GM19324 (cell line): ENCODE results near the gene PLEKHM1.
"Not testable (repeated sequence)": the region's sequence is repeated elsewhere in the genome, so short reads cannot be mapped to it uniquely, and the experiment has no call there.

Experiments used
- ATAC-seq: cut with Tn5 transposase; IDR thresholded peaks from one replicate; pipeline ENCODE4 v1.9.1; 2021; ENCODE audit warnings: mild to moderate bottlenecking, moderate library complexity; ENCODE audit not compliant: unreplicated experiment, low FRiP score

The PLEKHM1 gene

GRCh38 chr17:45490615-45491433 lies at the start of gene PLEKHM1:
Gene PLEKHM1, minus strand, starts transcription at chr17:45490721. Its CDS starts 8,237 bp downstream, at chr17:45482484.
- ATAC-seq: peak; percentile 95

GRCh38 chr17:45538168-45538567 lies 47.6 kb upstream of the PLEKHM1 start:
- ATAC-seq: not testable (repeated sequence)

GRCh38 chr17:45506072-45506471 lies 15.6 kb upstream of the PLEKHM1 start:
- not testable (repeated sequence) for ATAC-seq

DNA sequence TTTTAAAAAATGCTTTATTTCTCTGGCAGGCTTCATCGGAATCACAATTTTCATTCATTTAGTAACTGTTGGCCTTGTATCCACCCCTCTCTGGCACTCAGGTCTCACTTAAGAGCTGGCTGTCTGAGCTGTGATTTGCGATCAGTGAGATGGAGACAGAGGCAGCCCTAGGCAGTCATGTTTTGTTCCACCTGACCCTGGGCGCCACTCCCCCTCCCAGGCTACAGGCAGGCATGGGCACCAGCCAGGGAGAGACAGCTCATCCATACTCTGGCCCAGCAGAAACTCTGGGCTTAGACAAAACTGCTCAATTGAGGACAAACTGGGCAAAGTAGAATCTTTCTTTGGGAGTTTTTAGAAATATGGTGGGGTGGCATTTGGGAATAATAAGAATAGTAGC lies 14.7 kb upstream of the PLEKHM1 start:
- not testable (repeated sequence) for ATAC-seq

DNA sequence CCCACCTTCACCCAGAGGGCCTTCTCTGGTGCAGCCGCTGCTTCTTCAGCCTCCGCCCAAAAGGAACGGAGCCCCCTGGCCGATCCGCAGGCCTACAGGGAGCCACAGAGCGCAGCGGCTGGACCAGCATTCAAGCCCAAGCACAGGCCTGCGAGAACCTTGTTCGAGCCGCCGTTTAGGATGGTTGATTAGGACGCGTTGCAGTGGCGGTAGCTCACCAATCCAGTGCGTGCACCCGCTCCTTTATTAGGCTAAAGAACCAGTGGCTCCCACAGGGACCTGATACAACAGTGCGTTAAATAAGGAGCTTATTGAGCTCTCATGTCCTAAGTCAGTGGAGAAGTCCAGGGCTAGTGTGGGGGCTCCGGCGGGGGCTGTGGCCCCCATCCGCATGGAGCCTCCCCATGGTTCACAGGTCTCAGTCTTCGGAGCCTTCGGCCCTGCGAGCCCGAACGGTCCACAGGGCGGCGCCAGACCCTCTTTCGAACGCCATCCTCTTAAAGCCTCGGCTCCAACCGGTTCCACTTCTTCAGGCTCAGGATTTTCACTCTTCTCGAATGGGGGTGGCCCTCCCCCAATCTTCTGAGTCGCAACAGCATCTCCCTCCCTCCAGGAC lies 10.7 kb upstream of the PLEKHM1 start:
- not testable (repeated sequence) for ATAC-seq

GRCh38 chr17:45500478-45500877 lies 10.0 kb upstream of the PLEKHM1 start:
- ATAC-seq: not testable (repeated sequence)

DNA sequence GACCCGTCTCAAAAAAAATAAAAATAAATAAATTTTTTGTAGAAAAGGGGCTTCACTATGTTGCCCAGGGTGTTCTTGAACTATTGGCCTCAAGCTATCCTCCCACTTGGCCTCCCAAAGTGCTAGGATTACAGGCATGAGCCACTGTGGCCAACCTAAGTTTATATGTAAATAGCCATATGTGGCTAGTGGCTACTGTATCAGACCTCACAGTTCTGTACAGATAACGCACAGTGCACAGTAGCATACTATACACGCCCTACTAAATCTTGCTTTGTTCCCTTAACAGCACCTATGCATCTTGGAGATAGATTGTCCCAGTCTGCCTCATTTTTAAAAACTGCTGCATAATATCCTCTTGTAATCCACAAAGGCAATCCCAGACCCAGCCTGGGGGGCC lies 8.7 kb upstream of the PLEKHM1 start:
- ATAC-seq: not testable (repeated sequence)

DNA sequence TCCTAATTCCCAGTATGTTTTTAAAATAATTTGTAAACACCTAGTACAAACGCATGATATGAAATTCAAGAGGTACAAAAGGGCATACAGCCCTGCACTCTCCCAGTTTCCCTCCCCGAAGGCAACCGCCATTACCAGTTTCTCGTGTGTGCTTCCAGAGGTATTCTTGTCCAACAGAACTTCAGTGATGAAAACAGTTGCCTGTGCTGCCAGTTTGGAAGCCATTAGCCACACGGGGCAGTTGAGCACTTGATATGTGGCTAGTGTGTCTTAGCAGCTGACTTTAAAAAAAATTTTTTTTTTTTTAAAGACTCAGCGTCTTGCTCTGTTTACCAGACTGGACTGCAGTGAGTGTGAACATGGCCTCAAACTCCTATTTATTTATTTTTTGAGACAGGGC lies 7.9 kb upstream of the PLEKHM1 start:
- ATAC-seq: not testable (repeated sequence)

DNA sequence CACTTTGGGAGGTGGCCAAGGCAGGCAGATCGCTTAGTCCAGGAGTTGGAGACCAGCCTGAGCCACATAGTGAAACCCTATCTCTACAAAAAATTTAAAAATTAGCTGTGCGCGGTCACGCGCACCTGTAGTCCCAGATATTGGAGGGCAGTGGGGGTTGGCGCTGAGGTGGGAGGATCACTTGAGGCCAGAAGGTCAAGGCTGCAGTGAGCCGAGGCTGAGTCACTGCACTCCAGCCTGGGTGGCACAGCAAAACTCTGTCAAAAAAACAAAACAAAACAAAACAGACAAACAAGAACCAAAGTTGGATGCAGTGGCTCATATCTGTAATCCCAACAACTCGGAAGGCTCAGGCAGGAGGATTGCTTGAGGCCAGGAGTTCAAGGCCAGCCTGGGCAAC lies 6.9 kb upstream of the PLEKHM1 start:
- ATAC-seq: not testable (repeated sequence)

GRCh38 chr17:45496507-45496906 lies 6.0 kb upstream of the PLEKHM1 start:
- ATAC-seq: not testable (repeated sequence)

DNA sequence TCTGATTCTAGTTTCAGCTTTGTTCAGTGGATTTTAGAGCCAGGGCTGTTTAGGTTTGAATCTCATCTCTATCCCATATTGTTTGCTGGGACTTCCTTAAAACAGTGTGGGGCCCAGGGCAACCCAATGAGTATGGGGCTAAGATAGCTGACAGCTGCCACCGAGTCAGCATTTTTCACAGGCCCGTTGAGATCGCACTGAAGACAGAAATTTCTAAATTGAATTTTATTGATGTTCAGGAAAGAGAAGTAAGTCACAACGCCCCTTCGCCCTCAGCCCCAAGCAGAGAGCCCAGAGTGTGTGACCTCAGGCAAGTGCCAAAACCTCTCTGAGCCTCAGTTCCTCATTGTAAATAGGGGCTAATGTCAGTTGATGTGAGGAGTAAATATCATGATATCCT lies 4.0 kb upstream of the PLEKHM1 start:
- not testable (repeated sequence) for ATAC-seq

- not testable (repeated sequence) for ATAC-seq
Observed at GRCh38 chr17:45492156-45492555, 1.6 kb upstream of the PLEKHM1 start.

DNA sequence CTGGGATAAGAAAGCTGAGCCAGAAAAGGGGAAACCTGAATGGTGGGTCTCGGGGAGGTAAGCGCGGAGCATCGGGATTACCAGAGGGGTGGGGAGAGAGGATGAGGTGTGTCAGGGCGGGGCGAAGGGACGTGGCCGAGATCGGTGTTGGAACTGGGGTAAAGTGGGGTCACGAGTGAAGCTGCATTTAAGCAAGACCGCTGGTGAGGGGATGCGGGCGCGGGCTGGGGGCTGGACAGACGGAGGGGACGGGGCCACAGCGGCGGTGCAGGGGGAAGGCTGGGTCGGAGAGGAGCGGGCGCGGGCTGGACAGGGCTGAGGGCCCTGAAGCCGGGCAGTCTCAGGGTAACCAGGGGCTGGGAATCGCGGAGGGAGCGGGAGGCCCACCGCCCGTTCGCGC lies 323 bp downstream of the PLEKHM1 start:
- not testable (repeated sequence) for ATAC-seq

GRCh38 chr17:45487704-45488103 lies 2.8 kb downstream of the PLEKHM1 start:
- not testable (repeated sequence) for ATAC-seq

- ATAC-seq: not testable (repeated sequence)
Observed at GRCh38 chr17:45483591-45484216, 6.8 kb downstream of the PLEKHM1 start.

DNA sequence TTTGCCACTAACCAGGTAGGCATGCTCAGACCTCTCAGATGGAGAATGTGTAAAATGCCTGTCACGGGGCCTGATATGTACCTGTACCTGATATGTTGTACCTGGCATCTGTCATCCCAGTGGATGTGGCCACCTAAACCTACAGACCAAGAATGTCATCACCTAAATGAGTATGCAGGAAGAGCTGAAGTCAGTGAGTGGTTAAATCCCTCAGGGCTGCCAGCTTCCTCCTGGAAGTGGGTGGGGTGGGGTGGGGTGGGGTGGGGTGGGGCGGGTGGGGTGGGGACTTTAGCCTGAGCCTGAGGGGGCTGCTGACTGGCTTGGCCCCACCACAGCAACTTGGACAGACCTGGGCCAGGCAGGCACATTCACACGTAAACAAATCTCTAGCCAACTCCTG lies 7.3 kb downstream of the PLEKHM1 start:
- ATAC-seq: not testable (repeated sequence)

GRCh38 chr17:45482317-45482716 lies 8.2 kb downstream of the PLEKHM1 start:
- ATAC-seq: not testable (repeated sequence)

DNA sequence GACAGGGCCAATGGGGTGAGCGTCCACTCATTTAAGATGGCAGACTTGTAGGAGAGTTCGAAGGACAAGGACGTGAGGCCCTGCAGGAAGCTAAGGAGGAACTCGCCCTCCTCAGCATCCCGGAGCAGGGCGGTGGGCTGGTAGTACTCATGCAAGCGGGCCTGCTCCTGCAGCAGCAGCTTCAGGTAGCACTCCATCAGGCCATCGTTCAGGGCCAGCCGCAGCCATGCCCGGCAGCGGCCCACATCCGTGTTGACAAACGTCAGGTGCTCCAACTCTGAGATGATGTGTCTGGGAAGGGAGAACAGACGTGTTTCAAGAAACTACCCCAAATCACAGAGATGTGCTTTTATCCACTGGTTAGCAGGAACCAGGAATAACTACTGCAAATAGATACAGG lies 15.1 kb downstream of the PLEKHM1 start:
- not testable (repeated sequence) for ATAC-seq

- ATAC-seq: not testable (repeated sequence)
Observed at GRCh38 chr17:45472249-45472648, 18.3 kb downstream of the PLEKHM1 start.

GRCh38 chr17:45469204-45469563 lies 21.3 kb downstream of the PLEKHM1 start:
- not testable (repeated sequence) for ATAC-seq
